Muscle of leg (tissue), 11 donors: ENCODE measurements around the gene FBXL13. TPM values are rescaled to one million over a fixed set of nuclear protein-coding genes. Genes with fewer than 3 reads are reported as not detected.
"Not testable (repeated sequence)": the region's sequence is repeated elsewhere in the genome, so short reads cannot be mapped to it uniquely, and the experiment has no call there.

Experiments
- DNase-seq: peaks from one replicate; pipeline ENCODE4 v3.0.0; 2013
- H3K27ac ChIP-seq: one replicate; pipeline ENCODE4 v1.5.1; 2013; ENCODE audit warnings: mild to moderate bottlenecking, low read length, control low read depth
- H3K27me3 ChIP-seq: one replicate; pipeline ENCODE4 v1.6.1; 2013; ENCODE audit warnings: low read length; ENCODE audit not compliant: control insufficient read depth, insufficient read depth
- H3K36me3 ChIP-seq: one replicate; pipeline ENCODE4 v1.6.1; 2013; ENCODE audit warnings: low read length; ENCODE audit not compliant: control insufficient read depth, insufficient read depth
- H3K4me1 ChIP-seq: one replicate; pipeline ENCODE4 v1.6.1; 2013; ENCODE audit warnings: low read length; ENCODE audit not compliant: control insufficient read depth, insufficient read depth
- H3K4me3 ChIP-seq: one replicate; pipeline ENCODE4 v1.5.1; 2013; ENCODE audit warnings: low read length, control low read depth
- H3K9me3 ChIP-seq: replicated peaks from 2 replicates; pipeline ENCODE4 v1.6.1; 2013; ENCODE audit warnings: low read depth, low read length; ENCODE audit not compliant: control insufficient read depth
- WGBS: methylation state at CpG from one replicate; pipeline ENCODE4 v1.1.5; 2013; ENCODE audit warnings: missing lambda C conversion rate; ENCODE audit not compliant: insufficient coverage; 5-methylcytosine and 5-hydroxymethylcytosine counted together
- polyA plus RNA-seq, 8 donors: library from polyadenylated mRNA; unstranded; fragments of 120-200 nt; gene quantifications; one replicate each; pipeline versions ENCODE4 v1.2.1 to v1.2.3, GENCODE V29; 2013; ENCODE audit warnings: inconsistent platforms in 1 of 8, low replicate concordance in 1 of 8; ENCODE audit not compliant: insufficient read length in 8 of 8, insufficient read depth in 1 of 8
- total RNA-seq: library from RNA; stranded (reverse); fragments of 120-200 nt; gene quantifications from one replicate; pipeline ENCODE4 v1.2.4, GENCODE V29; 2013

FBXL13 gene
- total and polyA plus RNA-seq, 9 donors = 0.47 to 1.2 (median 0.74) TPM

- H3K9me3 ChIP-seq = no peaks in the 10 kb centered on the region
- no peaks in the 10 kb centered on the region for H3K36me3 ChIP-seq
- no peaks in the 10 kb centered on the region for H3K27me3 ChIP-seq
- no peak overlapping the region for H3K27ac ChIP-seq
- no peak overlapping the region for H3K4me3 ChIP-seq
- no peaks in the 10 kb centered on the region for H3K4me1 ChIP-seq
- 69% methylated on average over 2 of the region's 6 CpGs for WGBS
- DNase-seq = no peak
Measured at GRCh38 chr7:102988631-102989560, 85.7 kb downstream of the FBXL13 start.

- Histone ChIP-seq H3K4me3 (no peak overlapping the region), H3K4me1 (no peaks in the 10 kb centered on the region), H3K27ac (no peak overlapping the region), H3K36me3 (no peaks in the 10 kb centered on the region), H3K9me3 (no peaks in the 10 kb centered on the region), H3K27me3 (no peaks in the 10 kb centered on the region)
- no CpG with 5 or more reads among the region's 2 CpGs for WGBS
- DNase-seq = no peak
Measured at GRCh38 chr7:102988088-102988487, 86.5 kb downstream of the FBXL13 start.

DNA sequence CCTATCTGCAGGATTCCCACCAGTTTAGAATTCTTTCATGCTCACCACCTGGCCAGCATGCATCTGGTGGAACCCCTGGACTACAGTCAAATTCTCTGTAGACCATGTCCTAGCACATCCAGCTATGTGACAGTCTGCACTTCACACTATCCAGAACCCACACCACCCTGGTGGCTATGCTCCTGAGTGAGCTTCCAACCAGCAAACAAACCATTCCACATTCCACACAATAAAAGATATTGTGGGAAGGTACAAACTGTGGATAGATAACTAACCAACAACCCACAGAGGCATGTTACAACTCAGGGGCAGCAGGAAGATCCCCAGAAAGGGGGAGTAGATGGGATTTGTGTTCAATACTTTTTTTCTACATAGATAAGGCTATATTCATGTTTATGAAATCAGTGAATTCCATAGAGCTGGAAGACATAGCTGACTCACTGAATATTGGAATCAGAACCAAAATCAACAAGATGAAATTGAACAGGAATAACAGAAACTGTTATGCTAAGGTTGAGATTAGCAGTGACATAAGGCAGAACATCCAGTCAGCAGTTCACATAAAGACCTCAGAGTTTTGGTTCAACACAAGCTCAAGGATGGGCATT lies 89.3 kb downstream of the FBXL13 start:
- Histone ChIP-seq H3K4me1 (no peaks in the 10 kb centered on the region), H3K36me3 (no peaks in the 10 kb centered on the region), H3K27me3 (no peaks in the 10 kb centered on the region), H3K9me3 (no peaks in the 10 kb centered on the region), H3K4me3 (no peak overlapping the region), H3K27ac (no peak overlapping the region)
- no peak for DNase-seq

DNA sequence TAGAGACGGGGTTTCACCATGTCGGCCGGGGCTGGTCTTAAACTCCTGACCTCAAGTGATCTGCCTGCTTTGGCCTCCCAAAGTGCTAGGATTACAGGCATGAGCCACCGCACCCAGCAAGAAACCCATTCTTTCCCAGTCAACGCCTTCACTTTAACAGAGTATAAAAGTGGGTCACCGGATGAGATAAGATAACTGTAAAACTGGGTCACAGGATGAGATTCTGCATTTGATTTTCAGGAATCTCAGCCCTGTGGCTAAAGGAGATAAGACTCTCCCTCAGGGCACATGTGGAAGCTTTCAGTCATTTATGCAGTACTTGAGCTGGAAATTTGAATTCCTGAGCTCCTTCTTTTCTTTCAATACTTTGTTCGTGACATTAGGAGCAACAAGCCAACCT lies 91.0 kb downstream of the FBXL13 start:
- no peak overlapping the region for H3K27ac ChIP-seq
- H3K4me1 ChIP-seq = no peaks in the 10 kb centered on the region
- no peak overlapping the region for H3K4me3 ChIP-seq
- no peaks in the 10 kb centered on the region for H3K27me3 ChIP-seq
- no peaks in the 10 kb centered on the region for H3K9me3 ChIP-seq
- no peak for DNase-seq
- no CpG with 5 or more reads among the region's 7 CpGs for WGBS
- no peaks in the 10 kb centered on the region for H3K36me3 ChIP-seq

- Histone ChIP-seq H3K4me3 (no peak overlapping the region), H3K9me3 (no peaks in the 10 kb centered on the region), H3K4me1 (no peaks in the 10 kb centered on the region), H3K27ac (no peak overlapping the region), H3K27me3 (no peaks in the 10 kb centered on the region), H3K36me3 (no peaks in the 10 kb centered on the region)
- no peak for DNase-seq
- no CpG with 5 or more reads among the region's 1 CpG for WGBS
Measured at GRCh38 chr7:102982235-102982634, 92.4 kb downstream of the FBXL13 start.

DNA sequence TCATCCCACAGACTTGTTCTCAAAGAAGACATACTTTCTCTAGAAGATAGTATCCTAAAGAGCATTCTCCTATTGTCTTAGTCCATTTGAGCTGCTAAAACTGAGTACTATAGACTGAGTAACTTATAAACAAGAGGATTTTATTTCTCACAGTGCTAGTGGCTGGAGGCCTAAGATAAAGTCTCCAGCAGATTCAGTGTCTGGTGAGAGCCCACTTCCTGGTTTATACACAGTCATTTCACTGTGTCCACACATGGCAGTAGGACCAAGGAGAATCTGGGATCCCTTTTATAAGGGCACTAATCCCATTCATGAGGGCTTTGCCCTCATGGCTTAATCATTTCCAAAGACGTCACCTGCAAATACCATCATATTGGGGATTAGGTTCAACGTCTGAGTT lies 93.1 kb downstream of the FBXL13 start:
- Histone ChIP-seq H3K36me3 (no peaks in the 10 kb centered on the region), H3K9me3 (no peaks in the 10 kb centered on the region), H3K27me3 (no peaks in the 10 kb centered on the region), H3K27ac (no peak overlapping the region), H3K4me1 (no peaks in the 10 kb centered on the region), H3K4me3 (no peak overlapping the region)
- DNase-seq = no peak
- no CpG with 5 or more reads among the region's 2 CpGs for WGBS

- no peak for DNase-seq
- Histone ChIP-seq H3K4me1 (no peaks in the 10 kb centered on the region), H3K27me3 (no peaks in the 10 kb centered on the region), H3K9me3 (no peaks in the 10 kb centered on the region), H3K27ac (no peak overlapping the region), H3K36me3 (no peaks in the 10 kb centered on the region), H3K4me3 (no peak overlapping the region)
Measured at GRCh38 chr7:102979670-102980069, 94.9 kb downstream of the FBXL13 start.

DNA sequence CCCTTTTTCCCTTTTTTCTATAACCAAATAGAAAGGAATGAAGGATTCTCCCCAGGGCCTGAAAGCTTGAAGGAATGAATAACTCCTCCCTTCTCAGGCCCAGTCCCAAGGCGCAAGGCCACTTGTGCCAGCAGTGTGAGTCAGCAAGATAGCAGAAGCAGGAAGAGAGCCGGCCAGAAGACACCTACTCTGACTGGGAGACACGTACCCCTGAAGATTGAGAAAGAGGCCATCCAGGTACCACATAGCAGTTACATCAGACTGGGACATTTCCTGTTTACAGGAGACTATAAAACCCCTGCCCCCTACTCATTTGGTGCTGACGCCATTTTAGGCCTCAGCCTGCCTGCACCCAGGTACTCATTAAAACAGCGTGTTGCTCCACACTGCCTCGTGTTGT lies 96.3 kb downstream of the FBXL13 start:
- 64% methylated on average over 4 of the region's 6 CpGs for WGBS
- no peak overlapping the region for H3K4me3 ChIP-seq
- H3K27ac ChIP-seq = no peak overlapping the region
- H3K36me3 ChIP-seq = no peaks in the 10 kb centered on the region
- no peaks in the 10 kb centered on the region for H3K4me1 ChIP-seq
- DNase-seq = no peak
- no peaks in the 10 kb centered on the region for H3K9me3 ChIP-seq
- no peaks in the 10 kb centered on the region for H3K27me3 ChIP-seq

- H3K27me3 ChIP-seq, H3K27ac ChIP-seq, H3K36me3 ChIP-seq, H3K4me1 ChIP-seq, H3K4me3 ChIP-seq, H3K9me3 ChIP-seq, DNase-seq: not testable (repeated sequence)
- 100% methylated on average over 2 of the region's 4 CpGs for whole genome bisulfite sequencing
Measured at GRCh38 chr7:102977586-102977985, 97.0 kb downstream of the FBXL13 start.

GRCh38 chr7:102976493-102976892 lies 98.1 kb downstream of the FBXL13 start:
- H3K36me3 ChIP-seq = no peaks in the 10 kb centered on the region

More at GRCh38 chr7:102976493-102976892, 98.1 kb downstream of the FBXL13 start:
- 75% methylated on average over 8 of the region's 8 CpGs for WGBS
- no peaks in the 10 kb centered on the region for H3K4me1 ChIP-seq
- no peak for DNase-seq
- no peak overlapping the region for H3K27ac ChIP-seq
- H3K27me3 ChIP-seq = no peaks in the 10 kb centered on the region
- no peak overlapping the region for H3K4me3 ChIP-seq
- no peaks in the 10 kb centered on the region for H3K9me3 ChIP-seq
